Sigmoid colon (tissue), 7 donors: Measurements from ENCODE around the gene GABRB2. TPM values are rescaled to one million over a fixed set of nuclear protein-coding genes. Genes with fewer than 3 reads are reported as not detected.

ENCODE experiments used
- DNase-seq: peaks from one replicate; pipeline ENCODE4 v3.0.0-alpha.2; 2019
- H3K27ac ChIP-seq, 4 donors: fragments of 200-600 bp; sonication (generic); one replicate each; pipeline ENCODE4 v1.5.1; 2016 to 2019; ENCODE audit warnings: mild to moderate bottlenecking in 1 of 4
- H3K27me3 ChIP-seq, 3 donors: fragments of 200-600 bp; sonication (generic); one replicate each; pipeline ENCODE4 v1.5.1; 2019; ENCODE audit warnings: mild to moderate bottlenecking in 1 of 3
- H3K36me3 ChIP-seq, 4 donors: fragments of 200-600 bp; sonication (generic); one replicate each; pipeline ENCODE4 v1.5.1; 2016 to 2019
- H3K4me1 ChIP-seq, 4 donors: fragments of 200-600 bp; sonication (generic); one replicate each; pipeline ENCODE4 v1.5.1; 2017 to 2019
- H3K4me3 ChIP-seq, 4 donors: fragments of 200-600 bp; sonication (generic); one replicate each; pipeline ENCODE4 v1.5.1; 2017 to 2019; ENCODE audit warnings: mild to moderate bottlenecking in 2 of 4, moderate library complexity in 1 of 4
- H3K9me3 ChIP-seq, 4 donors: fragments of 200-600 bp in 3 of 4; sonication (generic) in 3 of 4; one replicate each; pipeline versions ENCODE4 v1.5.1 to v1.6.1; 2013 to 2019
- CTCF ChIP-seq, 4 experiments: fragments of 450-650 bp in 3 of 4; fragments of 200-600 bp in 1 of 4; IDR thresholded peaks; one replicate each; pipeline ENCODE4 v1.5.1; 2016 to 2019; ENCODE audit warnings: antibody characterized with exemption in 4 of 4, mild to moderate bottlenecking in 3 of 4, moderate library complexity in 2 of 4
- EP300 ChIP-seq, 4 donors: sonication (generic); formaldehyde crosslinking; IDR thresholded peaks; one replicate each; pipeline ENCODE4 v1.6.1; 2017; ENCODE audit warnings: antibody characterized with exemption in 4 of 4
- POLR2A ChIP-seq, 2 donors: fragments of 450-650 bp; IDR thresholded peaks; one replicate each; pipeline ENCODE4 v1.6.1; 2016; ENCODE audit warnings: antibody characterized with exemption in 2 of 2, mild to moderate bottlenecking in 2 of 2, moderate library complexity in 2 of 2
- POLR2AphosphoS5 ChIP-seq, 4 donors: sonication (generic); formaldehyde crosslinking; IDR thresholded peaks; one replicate each; pipeline ENCODE4 v1.6.1; 2017; ENCODE audit warnings: antibody characterized with exemption in 4 of 4
- WGBS, 2 donors: extraction: QIAGEN DNeasy Blood & Tissue Kit; methylation state at CpG; one replicate each; pipeline ENCODE4 v1.1.7; 2013; 5-methylcytosine and 5-hydroxymethylcytosine counted together
- intact Hi-C: fragments of 100-400 bp; cut with DNase I; formaldehyde crosslinking; loops from one replicate; pipeline ENCODE4 v1.15.1; 2023
- polyA plus RNA-seq, 3 donors: library from polyadenylated mRNA; stranded (reverse); fragments of 200-250 nt; gene quantifications; one replicate each; pipeline ENCODE4 v1.2.3, GENCODE V29; 2013
- total RNA-seq, 4 donors: library from RNA; depleted of rRNA; stranded (reverse); fragments of >200 nt; gene quantifications; one replicate each; pipeline ENCODE4 v1.1.0, GENCODE V29; 2016
- donor health status: healthy with polysubstance abuse.
- donor health status: Bipolar disorder and iron deficiency.
- donor health status: healthy.

Gene GABRB2
- total and polyA plus RNA-seq, 7 donors: under 0.01 to 0.55 (median 0.36) TPM

GRCh38 chr5:161271816-161272215 is 274.7 kb downstream of the GABRB2 start:
- no peaks in the 10 kb centered on the region for H3K4me1 ChIP-seq
- TF ChIP-seq POLR2A (IDR thresholded peaks at IDR 0.05): no peak
- TF ChIP-seq CTCF (IDR thresholded peaks at IDR 0.05): no peak
- TF ChIP-seq EP300 (IDR thresholded peaks at IDR 0.05): no peak
- no peak for TF ChIP-seq POLR2AphosphoS5 (IDR thresholded peaks at IDR 0.05)
- H3K36me3 ChIP-seq: no peaks in the 10 kb centered on the region
- intact Hi-C loops: no loop called here
- no peak overlapping the region for H3K4me3 ChIP-seq
- no peaks in the 10 kb centered on the region for H3K27me3 ChIP-seq
- WGBS, 2 donors: 90 to 93% methylated on average over 1 of the region's 1 CpG
- no peak for DNase-seq
- H3K27ac ChIP-seq: no peak overlapping the region
- H3K9me3 ChIP-seq: no peaks in the 10 kb centered on the region

GRCh38 chr5:161269125-161269524 is 277.4 kb downstream of the GABRB2 start:
- Histone ChIP-seq H3K27me3 (no peaks in the 10 kb centered on the region), H3K4me3 (no peak overlapping the region), H3K9me3 (no peaks in the 10 kb centered on the region), H3K4me1 (no peaks in the 10 kb centered on the region), H3K27ac (no peak overlapping the region), H3K36me3 (no peaks in the 10 kb centered on the region)
- no peak for TF ChIP-seq POLR2A (IDR thresholded peaks at IDR 0.05)
- TF ChIP-seq CTCF (IDR thresholded peaks at IDR 0.05): no peak
- no peak for TF ChIP-seq POLR2AphosphoS5 (IDR thresholded peaks at IDR 0.05)
- no peak for TF ChIP-seq EP300 (IDR thresholded peaks at IDR 0.05)
- no peak for DNase-seq
- intact Hi-C loops: no loop called here

- Histone ChIP-seq H3K9me3 (no peaks in the 10 kb centered on the region), H3K27ac (no peak overlapping the region), H3K27me3 (no peaks in the 10 kb centered on the region), H3K4me3 (no peak overlapping the region), H3K36me3 (no peaks in the 10 kb centered on the region), H3K4me1 (no peaks in the 10 kb centered on the region)
- 96% methylated on average over 1 of the region's 1 CpG for WGBS, 2 donors
- intact Hi-C loops: no loop called here
- no peak for DNase-seq
- TF ChIP-seq CTCF (IDR thresholded peaks at IDR 0.05): no peak
- TF ChIP-seq EP300 (IDR thresholded peaks at IDR 0.05): no peak
- no peak for TF ChIP-seq POLR2A (IDR thresholded peaks at IDR 0.05)
- TF ChIP-seq POLR2AphosphoS5 (IDR thresholded peaks at IDR 0.05): no peak
Measured at GRCh38 chr5:161266954-161267353, 279.6 kb downstream of the GABRB2 start.

GRCh38 chr5:161265006-161265405 is 281.5 kb downstream of the GABRB2 start:
- 92% methylated on average over 4 of the region's 4 CpGs for WGBS, 2 donors
- no peak for TF ChIP-seq EP300 (IDR thresholded peaks at IDR 0.05)
- no peak for TF ChIP-seq CTCF (IDR thresholded peaks at IDR 0.05)
- no peak for TF ChIP-seq POLR2AphosphoS5 (IDR thresholded peaks at IDR 0.05)
- TF ChIP-seq POLR2A (IDR thresholded peaks at IDR 0.05): no peak
- no peaks in the 10 kb centered on the region for H3K27me3 ChIP-seq
- no peak overlapping the region for H3K4me3 ChIP-seq
- no peaks in the 10 kb centered on the region for H3K9me3 ChIP-seq
- no peak overlapping the region for H3K27ac ChIP-seq
- no peak for DNase-seq
- intact Hi-C loops: no loop called here
- no peaks in the 10 kb centered on the region for H3K4me1 ChIP-seq
- no peaks in the 10 kb centered on the region for H3K36me3 ChIP-seq

- TF ChIP-seq POLR2AphosphoS5 (IDR thresholded peaks at IDR 0.05) (no peak), CTCF (IDR thresholded peaks at IDR 0.05) (no peak), EP300 (IDR thresholded peaks at IDR 0.05) (no peak), POLR2A (IDR thresholded peaks at IDR 0.05) (no peak)
- intact Hi-C loops: no loop called here
- H3K27ac ChIP-seq: no peak overlapping the region
- no peaks in the 10 kb centered on the region for H3K27me3 ChIP-seq
- H3K4me1 ChIP-seq: no peaks in the 10 kb centered on the region
- DNase-seq: no peak
- H3K9me3 ChIP-seq: no peaks in the 10 kb centered on the region
- no peaks in the 10 kb centered on the region for H3K36me3 ChIP-seq
- H3K4me3 ChIP-seq: no peak overlapping the region
Measured at GRCh38 chr5:161263191-161263590, 283.3 kb downstream of the GABRB2 start.
